Measurements from ENCODE around the gene SIGLECL1.

- TF ChIP-seq CTCF (IDR thresholded peaks at IDR 0.05; ENCODE audit: insufficient read depth, low read length, poor library complexity, severe bottlenecking) (no peak), EZH2phosphoT487 (conservative IDR thresholded peaks at IDR 0.05; ENCODE audit: low read length) (no peak)
These were observed 49.2 kb upstream of the SIGLECL1 start for GRCh38 chr19:51201712-51202111.
